Keratinocyte (primary cell): ENCODE results near the gene MPC1.

Experiments
- EZH2 ChIP-seq: IDR thresholded peaks from one replicate; pipeline ENCODE4 v1.6.1; 2012; ENCODE audit warnings: inconsistent platforms, mild to moderate bottlenecking, low read length, moderate library complexity
- TF ChIP-seq, protein P1 (sequence below), 3 experiments: IDR thresholded peaks in 1 of 3; conservative IDR thresholded peaks in 1 of 3; optimal IDR thresholded peaks in 1 of 3; 2 replicates in 2 of 3; 3 replicates in 1 of 3; pipeline versions ENCODE3 to v1.5.1; 2011; ENCODE audit warnings: low read length in 3 of 3, mild to moderate bottlenecking in 3 of 3, moderate library complexity in 2 of 3, control low read depth in 1 of 3, inconsistent platforms in 1 of 3; ENCODE audit not compliant: insufficient read depth in 2 of 3; ENCODE audit errors: extremely low read depth in 1 of 3

GRCh38 chr6:166408936-166409755, 26.4 kb upstream of the MPC1 start:
- TF ChIP-seq, protein P1, sequence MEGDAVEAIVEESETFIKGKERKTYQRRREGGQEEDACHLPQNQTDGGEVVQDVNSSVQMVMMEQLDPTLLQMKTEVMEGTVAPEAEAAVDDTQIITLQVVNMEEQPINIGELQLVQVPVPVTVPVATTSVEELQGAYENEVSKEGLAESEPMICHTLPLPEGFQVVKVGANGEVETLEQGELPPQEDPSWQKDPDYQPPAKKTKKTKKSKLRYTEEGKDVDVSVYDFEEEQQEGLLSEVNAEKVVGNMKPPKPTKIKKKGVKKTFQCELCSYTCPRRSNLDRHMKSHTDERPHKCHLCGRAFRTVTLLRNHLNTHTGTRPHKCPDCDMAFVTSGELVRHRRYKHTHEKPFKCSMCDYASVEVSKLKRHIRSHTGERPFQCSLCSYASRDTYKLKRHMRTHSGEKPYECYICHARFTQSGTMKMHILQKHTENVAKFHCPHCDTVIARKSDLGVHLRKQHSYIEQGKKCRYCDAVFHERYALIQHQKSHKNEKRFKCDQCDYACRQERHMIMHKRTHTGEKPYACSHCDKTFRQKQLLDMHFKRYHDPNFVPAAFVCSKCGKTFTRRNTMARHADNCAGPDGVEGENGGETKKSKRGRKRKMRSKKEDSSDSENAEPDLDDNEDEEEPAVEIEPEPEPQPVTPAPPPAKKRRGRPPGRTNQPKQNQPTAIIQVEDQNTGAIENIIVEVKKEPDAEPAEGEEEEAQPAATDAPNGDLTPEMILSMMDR (optimal IDR thresholded peaks at IDR 0.05 in 1 of 3, IDR thresholded peaks at IDR 0.05 in 1 of 3, conservative IDR thresholded peaks at IDR 0.05 in 1 of 3; ENCODE audit: extremely low read depth in 1 of 3, insufficient read depth in 2 of 3, low read length in 3 of 3), result no peak
- no peak for TF ChIP-seq EZH2
